ENCODE results near the gene LRRC36.

LRRC36 gene

DNA sequence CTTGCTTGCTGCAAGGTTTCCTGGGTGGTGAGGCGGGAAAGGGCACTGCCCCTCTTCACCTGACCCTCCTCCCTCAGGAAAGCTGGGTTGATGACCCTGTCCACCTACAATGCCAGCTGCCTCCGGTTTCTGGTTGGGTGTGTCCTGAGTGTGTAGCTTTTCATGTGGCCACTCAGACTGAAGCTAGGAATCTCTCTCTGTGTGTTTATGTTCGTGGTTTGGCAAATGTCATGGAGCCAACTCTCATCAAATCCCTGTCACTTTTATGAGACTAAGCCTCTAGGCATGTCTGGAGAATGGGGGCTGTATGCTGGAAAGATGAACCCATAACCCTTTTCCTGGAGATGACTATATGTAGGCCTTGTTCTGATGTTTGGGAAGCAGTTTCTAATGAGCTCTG lies 30.2 kb upstream of the LRRC36 start:
- no peak for DNase-seq (ENCODE audit: low read depth)
- TF ChIP-seq, protein P1, sequence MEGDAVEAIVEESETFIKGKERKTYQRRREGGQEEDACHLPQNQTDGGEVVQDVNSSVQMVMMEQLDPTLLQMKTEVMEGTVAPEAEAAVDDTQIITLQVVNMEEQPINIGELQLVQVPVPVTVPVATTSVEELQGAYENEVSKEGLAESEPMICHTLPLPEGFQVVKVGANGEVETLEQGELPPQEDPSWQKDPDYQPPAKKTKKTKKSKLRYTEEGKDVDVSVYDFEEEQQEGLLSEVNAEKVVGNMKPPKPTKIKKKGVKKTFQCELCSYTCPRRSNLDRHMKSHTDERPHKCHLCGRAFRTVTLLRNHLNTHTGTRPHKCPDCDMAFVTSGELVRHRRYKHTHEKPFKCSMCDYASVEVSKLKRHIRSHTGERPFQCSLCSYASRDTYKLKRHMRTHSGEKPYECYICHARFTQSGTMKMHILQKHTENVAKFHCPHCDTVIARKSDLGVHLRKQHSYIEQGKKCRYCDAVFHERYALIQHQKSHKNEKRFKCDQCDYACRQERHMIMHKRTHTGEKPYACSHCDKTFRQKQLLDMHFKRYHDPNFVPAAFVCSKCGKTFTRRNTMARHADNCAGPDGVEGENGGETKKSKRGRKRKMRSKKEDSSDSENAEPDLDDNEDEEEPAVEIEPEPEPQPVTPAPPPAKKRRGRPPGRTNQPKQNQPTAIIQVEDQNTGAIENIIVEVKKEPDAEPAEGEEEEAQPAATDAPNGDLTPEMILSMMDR (IDR thresholded peaks at IDR 0.05; ENCODE audit: control insufficient read depth, extremely low read depth, insufficient read depth) = no peak
- no peak overlapping the region for H3K4me3 ChIP-seq (ENCODE audit: low read depth, low read length)

DNA sequence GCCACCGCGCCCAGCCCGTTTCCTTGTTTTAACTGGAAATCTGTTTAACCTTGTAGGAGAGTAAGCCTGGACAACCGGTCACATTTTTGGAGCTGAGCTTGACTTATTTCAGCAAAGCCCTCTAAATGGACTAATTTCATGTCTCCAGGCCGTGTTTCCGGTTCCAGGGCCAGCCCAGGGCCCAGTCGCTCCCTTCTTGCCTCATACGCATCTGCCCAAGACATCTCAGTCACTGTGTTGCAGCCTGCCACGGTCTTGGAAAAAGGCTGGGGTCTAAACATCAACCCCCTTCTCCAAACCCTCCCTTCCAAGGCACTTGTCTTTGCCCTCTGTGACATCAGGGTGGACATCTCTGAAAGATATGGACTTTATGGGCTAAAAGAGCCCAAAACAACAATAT lies 28.3 kb upstream of the LRRC36 start:
- DNase-seq (ENCODE audit: low read depth) = no peak
- no peak overlapping the region for H3K4me3 ChIP-seq (ENCODE audit: low read depth, low read length)
- TF ChIP-seq, protein P1 (IDR thresholded peaks at IDR 0.05; ENCODE audit: control insufficient read depth, extremely low read depth, insufficient read depth) = no peak

DNA sequence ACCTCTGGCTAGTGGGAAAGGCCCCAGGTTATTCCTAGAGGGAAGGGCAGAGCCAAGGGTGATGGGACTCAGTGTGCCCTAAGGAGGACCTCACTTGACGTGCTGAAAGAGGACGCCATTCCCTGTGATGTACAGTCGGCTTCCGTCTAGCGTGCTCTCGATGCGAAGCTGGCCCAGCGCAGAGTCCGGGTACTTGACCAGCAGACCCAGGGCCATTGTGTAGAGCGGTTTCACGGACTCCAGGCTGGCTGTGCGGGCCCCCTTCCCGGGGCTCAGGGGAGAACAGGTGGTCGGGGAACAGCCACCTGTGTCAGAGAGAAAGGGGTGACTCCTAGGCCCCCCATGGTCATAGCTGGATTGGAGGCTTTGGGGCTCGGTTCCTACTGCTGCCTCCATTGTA lies 27.3 kb upstream of the LRRC36 start:
- H3K4me3 ChIP-seq (ENCODE audit: low read depth, low read length) = no peak overlapping the region
- no peak for DNase-seq (ENCODE audit: low read depth)
- TF ChIP-seq, protein P1 (IDR thresholded peaks at IDR 0.05; ENCODE audit: control insufficient read depth, extremely low read depth, insufficient read depth) = no peak

DNA sequence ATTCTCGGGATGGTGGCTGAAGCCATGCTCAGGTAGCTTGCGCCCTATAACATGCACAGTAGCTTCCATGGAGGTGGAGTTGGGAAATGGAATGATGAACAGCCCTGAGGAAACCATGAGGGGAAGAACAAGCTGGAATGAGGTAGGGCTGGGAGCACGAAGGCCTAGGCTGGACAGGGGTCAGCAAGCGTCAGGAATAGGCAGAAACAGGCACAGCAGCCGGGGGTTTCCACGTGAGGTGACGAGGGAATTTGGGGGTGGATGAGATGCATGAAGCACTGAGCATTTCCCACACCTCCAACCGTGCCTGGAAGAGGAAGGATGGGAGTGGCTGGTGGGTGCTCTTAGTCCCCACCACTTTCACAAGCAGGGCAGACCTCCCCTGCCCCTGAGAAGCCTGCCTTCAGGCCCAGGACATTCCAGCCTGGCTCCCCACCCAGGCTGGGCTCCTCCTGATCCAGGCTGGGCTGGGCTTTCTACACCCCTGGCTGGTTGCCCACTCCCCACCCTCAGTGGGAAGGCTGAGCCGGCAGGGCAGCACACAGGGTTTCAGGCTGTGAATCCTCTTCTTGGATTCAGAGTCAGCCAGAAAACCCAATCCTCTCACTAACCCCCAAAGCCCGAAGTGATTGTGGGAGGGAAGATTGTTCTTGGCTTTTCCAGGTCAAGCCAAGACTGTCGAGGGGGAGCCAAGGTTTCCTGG lies 25.4 kb upstream of the LRRC36 start:
- TF ChIP-seq, protein P1 (IDR thresholded peaks at IDR 0.05; ENCODE audit: control insufficient read depth, extremely low read depth, insufficient read depth) = no peak
- no peak for DNase-seq (ENCODE audit: low read depth)
- no peak overlapping the region for H3K4me3 ChIP-seq (ENCODE audit: low read depth, low read length)

DNA sequence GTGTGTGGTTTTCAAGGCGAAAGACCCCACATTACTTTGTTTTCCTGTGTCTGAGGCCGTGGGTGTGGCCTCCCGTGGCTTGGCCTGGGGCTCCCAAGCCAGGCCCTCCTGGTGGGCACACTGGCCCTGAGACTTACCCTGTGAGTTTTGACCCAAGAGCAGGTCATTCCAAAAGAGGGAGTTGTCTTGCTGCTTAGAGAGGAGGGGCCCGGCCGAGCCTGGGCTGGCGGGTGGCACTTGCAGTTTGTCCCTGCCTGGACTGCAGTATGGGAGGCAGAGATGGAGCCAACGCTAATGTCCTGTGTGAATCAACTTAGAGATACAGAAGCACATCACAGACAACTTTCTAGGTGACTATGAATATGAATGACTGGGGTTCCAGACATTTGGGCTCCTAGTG lies 24.5 kb upstream of the LRRC36 start:
- no peak for DNase-seq (ENCODE audit: low read depth)
- TF ChIP-seq, protein P1 (IDR thresholded peaks at IDR 0.05; ENCODE audit: control insufficient read depth, extremely low read depth, insufficient read depth) = no peak
- no peak overlapping the region for H3K4me3 ChIP-seq (ENCODE audit: low read depth, low read length)

DNA sequence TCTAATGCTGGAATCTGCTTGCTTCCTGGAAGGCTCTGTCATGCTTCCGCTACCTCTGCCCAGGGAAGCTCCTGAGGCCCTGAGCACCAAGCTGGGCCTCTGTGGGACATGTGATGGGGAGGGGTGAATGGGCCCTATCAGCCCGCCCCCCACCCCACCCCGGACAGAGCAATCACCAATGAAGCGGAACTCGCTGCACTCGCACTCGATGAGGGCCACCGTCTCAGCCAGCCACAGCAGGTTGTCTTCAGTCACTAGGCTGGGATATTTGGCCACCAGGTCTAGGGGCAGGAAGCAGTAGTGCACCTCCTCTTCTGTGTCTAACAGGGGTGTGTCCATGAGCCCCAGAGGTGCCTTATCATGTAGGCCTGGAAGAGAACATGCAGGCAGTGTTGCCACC lies 23.6 kb upstream of the LRRC36 start:
- DNase-seq (ENCODE audit: low read depth) = no peak
- TF ChIP-seq, protein P1 (IDR thresholded peaks at IDR 0.05; ENCODE audit: control insufficient read depth, extremely low read depth, insufficient read depth) = no peak
- no peak overlapping the region for H3K4me3 ChIP-seq (ENCODE audit: low read depth, low read length)

DNA sequence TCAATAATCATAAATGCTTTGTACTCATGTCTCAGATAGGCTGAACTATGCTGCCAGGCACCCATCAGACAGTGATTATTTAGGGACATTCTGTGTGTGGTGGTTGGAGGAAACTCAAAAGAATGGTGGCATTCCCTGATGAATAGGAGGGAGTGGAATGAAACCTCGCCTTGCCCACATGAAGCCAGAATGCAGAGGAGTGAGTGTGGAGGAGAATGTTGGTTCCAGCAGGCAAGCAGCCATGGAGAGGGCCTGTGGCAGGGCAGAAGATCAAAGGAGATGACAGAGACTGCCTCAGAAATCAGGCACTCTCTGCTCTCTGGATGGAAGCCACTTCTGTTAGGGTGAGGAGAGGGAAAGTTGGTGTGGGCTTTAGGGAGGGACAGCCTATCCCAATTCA lies 22.6 kb upstream of the LRRC36 start:
- TF ChIP-seq, protein P1 (IDR thresholded peaks at IDR 0.05; ENCODE audit: control insufficient read depth, extremely low read depth, insufficient read depth) = no peak
- no peak for DNase-seq (ENCODE audit: low read depth)
- H3K4me3 ChIP-seq (ENCODE audit: low read depth, low read length) = no peak overlapping the region
